ENCODE results near the gene POLR2F.
"Not testable (repeated sequence)": the region's sequence is repeated elsewhere in the genome, so short reads cannot be mapped to it uniquely, and the experiment has no call there.

Gene POLR2F

GRCh38 chr22:37953062-37953436, 450 bp upstream of the POLR2F start:
- peak overlapping the region; percentile 98 to 100 for H3K4me3 ChIP-seq (replicated peaks in 1 of 2; ENCODE audit: low read depth in 2 of 2, low read length in 2 of 2)
- no peak for DNase-seq (ENCODE audit: low read depth in 2 of 2)
- TF ChIP-seq, protein P1, sequence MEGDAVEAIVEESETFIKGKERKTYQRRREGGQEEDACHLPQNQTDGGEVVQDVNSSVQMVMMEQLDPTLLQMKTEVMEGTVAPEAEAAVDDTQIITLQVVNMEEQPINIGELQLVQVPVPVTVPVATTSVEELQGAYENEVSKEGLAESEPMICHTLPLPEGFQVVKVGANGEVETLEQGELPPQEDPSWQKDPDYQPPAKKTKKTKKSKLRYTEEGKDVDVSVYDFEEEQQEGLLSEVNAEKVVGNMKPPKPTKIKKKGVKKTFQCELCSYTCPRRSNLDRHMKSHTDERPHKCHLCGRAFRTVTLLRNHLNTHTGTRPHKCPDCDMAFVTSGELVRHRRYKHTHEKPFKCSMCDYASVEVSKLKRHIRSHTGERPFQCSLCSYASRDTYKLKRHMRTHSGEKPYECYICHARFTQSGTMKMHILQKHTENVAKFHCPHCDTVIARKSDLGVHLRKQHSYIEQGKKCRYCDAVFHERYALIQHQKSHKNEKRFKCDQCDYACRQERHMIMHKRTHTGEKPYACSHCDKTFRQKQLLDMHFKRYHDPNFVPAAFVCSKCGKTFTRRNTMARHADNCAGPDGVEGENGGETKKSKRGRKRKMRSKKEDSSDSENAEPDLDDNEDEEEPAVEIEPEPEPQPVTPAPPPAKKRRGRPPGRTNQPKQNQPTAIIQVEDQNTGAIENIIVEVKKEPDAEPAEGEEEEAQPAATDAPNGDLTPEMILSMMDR (IDR thresholded peaks at IDR 0.05; ENCODE audit: low read depth, low read length): no peak

DNA sequence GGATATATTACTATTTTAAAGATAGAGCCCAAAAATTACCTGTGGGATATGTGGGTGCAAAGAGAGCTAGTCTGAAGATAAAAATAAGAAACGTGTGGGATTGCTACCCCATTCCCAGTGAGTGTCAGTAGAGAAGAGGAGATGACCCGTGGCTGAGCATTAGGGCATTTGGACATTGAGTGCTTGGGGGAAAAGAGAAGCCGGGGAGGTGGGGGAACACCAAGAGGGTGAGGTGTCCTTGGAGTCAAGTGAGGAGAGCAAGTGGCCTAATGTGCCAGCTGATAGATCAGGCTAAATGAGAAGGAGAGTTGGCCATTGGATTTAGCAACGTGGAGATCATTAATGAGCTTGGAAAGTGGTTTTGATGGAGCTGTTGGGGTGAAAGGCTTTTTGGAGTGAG, 1.2 kb downstream of the POLR2F start:
- TF ChIP-seq, protein P1 (IDR thresholded peaks at IDR 0.05; ENCODE audit: low read depth, low read length): no peak
- no peak for DNase-seq (ENCODE audit: low read depth in 2 of 2)
- H3K4me3 ChIP-seq (replicated peaks in 1 of 2; ENCODE audit: low read depth in 2 of 2, low read length in 2 of 2): peak overlapping the region; percentile 98 to 100

DNA sequence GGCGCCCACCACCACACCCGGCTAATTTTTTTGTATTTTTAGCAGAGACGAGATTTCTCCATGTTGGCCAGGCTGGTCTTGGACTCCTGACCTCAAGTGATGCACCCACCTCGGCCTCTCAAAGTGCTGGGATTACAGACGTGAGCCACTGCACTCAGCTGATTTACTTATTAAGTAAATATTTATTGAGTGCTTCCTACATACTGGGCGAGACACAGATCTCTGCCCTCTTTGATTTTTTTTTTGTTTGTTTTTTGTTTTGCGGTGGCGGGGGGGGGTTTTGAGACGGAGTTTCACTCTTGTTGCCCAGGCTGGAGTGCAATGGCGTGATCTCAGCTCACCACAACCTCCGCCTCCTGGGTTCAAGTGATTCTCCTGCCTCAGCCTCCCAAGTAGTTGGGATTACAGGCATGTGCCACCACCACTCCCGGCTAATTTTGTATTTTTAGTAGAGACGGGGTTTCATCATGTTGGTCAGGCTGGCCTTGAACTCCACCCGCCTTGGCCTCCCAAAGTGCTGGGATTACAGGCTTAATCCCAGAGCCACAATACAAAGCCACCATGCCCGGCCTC, 2.4 kb downstream of the POLR2F start:
- not testable (repeated sequence) for DNase-seq (ENCODE audit: low read depth in 2 of 2); H3K4me3 ChIP-seq (replicated peaks in 1 of 2; ENCODE audit: low read depth in 2 of 2, low read length in 2 of 2)

DNA sequence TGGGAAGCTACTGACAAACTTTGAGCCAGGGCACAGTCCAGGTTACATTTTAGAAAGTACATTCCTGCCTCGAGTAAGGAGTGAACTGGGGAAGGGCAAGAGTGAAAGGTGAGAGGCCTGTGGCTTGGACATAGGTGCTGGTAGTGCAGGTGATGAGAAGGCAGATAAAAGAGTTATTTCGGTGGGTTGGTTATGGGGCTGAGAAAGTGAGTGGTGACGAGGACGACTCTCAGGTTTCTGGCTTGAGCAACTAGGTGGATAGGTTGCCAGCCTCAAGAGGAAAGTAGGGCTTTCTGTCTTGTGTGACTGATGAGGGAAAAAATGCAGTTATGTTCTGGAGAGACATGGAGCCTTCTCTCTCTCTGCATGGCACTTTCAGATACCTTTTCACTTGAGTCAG, 3.7 kb downstream of the POLR2F start:
- no peak overlapping the region for H3K4me3 ChIP-seq (replicated peaks in 1 of 2; ENCODE audit: low read depth in 2 of 2, low read length in 2 of 2)
- TF ChIP-seq, protein P1 (IDR thresholded peaks at IDR 0.05; ENCODE audit: low read depth, low read length): no peak
- DNase-seq (ENCODE audit: low read depth in 2 of 2): no peak

- TF ChIP-seq, protein P1 (IDR thresholded peaks at IDR 0.05; ENCODE audit: low read depth, low read length): no peak
- H3K4me3 ChIP-seq (replicated peaks in 1 of 2; ENCODE audit: low read depth in 2 of 2, low read length in 2 of 2): no peak overlapping the region
- DNase-seq (ENCODE audit: low read depth in 2 of 2): no peak
Observed at GRCh38 chr22:37959231-37959825, 5.8 kb downstream of the POLR2F start.

DNA sequence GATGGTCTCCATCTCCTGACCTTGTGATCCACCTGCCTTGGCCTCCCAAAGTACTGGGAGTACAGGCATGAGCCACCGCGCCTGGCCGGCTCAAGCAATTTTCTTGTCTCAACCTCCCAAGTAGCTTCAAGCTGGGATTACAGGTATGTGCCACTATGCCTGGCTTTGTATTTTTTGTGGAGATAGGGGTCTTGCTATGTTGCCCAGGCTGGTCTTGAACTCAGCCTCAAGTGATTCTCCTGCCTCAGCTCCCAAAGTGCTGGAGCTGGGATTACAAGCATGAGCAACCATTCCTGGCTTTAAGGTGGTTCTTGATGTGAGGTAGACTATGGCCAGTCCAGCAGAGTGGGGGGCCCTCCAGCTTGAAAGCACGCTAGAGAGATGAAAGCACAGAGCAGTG, 7.6 kb downstream of the POLR2F start:
- TF ChIP-seq, protein P1 (IDR thresholded peaks at IDR 0.05; ENCODE audit: low read depth, low read length): no peak
- H3K4me3 ChIP-seq (replicated peaks in 1 of 2; ENCODE audit: low read depth in 2 of 2, low read length in 2 of 2): no peak overlapping the region
- DNase-seq (ENCODE audit: low read depth in 2 of 2): no peak

GRCh38 chr22:37965940-37966664, 12.6 kb downstream of the POLR2F start:
- peak in 1 of 2 donors; percentile 30 for DNase-seq (ENCODE audit: low read depth in 2 of 2)
- no peak overlapping the region for H3K4me3 ChIP-seq (replicated peaks in 1 of 2; ENCODE audit: low read depth in 2 of 2, low read length in 2 of 2)
- TF ChIP-seq, protein P1 (IDR thresholded peaks at IDR 0.05; ENCODE audit: low read depth, low read length): no peak
